GM19328 (cell line): ENCODE measurements around the gene WIZ.

ENCODE experiments used
- ATAC-seq: cut with Tn5 transposase; IDR thresholded peaks from one replicate; pipeline ENCODE4 v1.9.1; 2021; ENCODE audit warnings: mild to moderate bottlenecking, moderate library complexity; ENCODE audit not compliant: unreplicated experiment

Gene WIZ

DNA sequence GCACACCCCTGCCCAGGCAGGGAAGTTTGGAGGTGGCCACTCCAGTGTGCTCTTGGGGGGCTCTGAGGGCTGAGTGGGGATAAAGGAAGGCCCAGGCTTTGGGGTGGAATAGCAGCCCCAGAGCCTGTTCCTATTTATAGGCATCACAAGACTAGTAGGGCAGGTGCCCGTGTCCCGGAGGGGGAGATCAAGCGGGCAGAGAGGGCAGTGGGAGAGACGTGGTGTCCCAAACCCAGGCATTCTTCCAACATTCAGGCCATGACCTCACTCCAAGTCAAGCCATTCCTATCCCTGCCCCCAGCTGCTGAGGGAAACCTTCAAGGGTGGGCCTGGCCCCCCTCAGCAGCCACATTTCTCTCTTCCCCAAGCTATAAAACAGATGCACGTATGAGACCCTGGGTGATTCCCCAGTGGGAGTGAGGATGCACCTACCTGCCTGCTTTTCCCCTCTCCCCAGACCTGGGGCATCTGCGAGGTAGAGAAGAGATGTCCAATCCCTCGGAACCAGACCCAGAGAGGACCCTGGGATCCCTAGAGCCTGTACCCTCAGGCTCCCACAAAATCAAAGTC lies 3.9 kb downstream of the WIZ start:
- ATAC-seq: no peak

DNA sequence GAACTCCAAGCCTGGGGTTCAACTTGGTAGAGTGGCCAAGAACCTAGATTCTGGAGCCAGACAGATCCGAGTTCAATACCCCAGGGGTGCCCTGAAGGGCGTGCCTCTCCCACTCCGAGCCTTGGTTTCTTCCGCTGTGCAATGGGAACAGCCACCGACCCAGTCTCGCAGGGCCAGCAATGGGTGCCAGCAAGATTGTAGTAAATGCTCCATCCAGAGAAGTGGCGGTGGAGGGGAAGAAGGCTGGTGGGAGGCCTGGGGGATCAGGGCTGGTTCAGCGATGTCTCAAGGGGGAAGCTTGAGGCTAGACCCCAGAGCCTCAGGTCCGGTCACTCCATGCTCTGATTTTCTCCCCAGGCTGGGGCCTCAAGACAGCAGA lies 4.5 kb downstream of the WIZ start:
- no peak for ATAC-seq

DNA sequence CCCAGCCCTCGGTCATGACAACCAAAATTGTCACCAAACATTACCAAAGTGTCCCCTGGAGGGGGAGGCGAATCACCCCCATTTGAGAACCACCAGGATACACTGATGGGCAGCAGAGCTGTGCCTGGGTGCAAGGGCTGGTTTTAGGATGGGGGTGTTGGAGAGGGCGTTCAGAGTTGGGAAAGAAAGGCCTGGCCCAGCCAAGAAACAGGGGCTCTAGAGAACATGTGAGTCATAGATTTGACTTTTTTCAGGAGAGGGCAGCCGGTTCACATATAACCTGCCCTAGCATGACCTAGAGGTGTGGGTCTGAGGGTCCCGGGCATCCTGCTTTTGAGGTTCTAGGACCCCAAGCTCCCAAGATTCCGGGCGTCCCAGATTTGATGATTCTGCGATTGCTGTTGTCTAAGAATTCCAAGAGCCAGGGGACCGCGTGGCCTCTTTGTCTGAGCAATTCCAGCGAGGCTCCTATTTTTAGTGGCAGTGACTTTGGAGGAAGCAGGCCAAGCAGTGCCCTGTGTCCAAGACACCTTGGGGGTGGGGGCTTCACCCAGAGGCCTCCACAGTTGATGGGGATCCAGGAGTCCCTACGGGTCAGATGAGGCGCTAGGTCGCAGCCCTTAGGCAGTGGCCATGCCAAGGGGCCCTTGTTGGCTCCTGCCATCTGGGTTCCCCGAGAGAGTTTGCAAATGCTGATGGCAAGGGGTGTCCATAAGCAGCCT lies 5.1 kb downstream of the WIZ start:
- no peak for ATAC-seq

DNA sequence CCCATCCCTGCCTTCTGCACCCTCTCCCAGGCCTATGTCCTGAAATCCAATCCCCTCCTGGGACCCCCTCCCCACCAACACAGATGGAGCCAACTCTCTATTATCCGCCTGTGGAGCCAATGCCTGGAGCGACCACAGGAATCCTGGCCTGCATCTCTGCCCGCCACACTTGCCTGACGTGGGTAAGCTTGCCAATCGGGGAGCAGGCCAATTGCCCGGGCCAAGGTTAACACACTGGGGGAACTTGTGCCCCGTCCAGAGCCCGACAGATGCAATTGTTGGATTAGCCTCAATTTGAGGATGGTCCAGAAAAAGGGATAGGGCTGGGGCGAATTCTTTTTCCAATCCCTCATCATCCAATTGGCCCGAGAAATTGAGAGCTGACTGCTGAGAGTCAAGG lies 5.9 kb downstream of the WIZ start:
- ATAC-seq: no peak

DNA sequence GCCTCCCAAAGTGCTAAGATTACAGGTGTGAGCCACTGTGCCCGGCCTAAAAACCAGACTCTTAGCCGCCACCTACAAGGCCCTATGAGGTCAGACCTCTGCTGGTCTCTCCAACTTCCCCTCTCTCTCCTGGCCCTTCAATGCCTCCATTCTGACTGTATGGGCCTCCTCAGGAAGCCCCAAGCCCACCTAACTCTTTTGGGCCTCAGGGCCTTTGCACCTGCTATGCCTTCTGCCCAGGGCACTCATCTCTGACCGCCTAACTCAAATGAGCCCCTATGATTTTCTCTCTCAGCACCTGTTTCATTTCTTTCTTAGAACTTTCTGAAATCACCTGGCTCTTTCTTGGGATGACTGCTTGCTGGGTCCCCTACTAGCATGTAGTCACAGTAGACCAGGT lies 6.4 kb downstream of the WIZ start:
- ATAC-seq: no peak

DNA sequence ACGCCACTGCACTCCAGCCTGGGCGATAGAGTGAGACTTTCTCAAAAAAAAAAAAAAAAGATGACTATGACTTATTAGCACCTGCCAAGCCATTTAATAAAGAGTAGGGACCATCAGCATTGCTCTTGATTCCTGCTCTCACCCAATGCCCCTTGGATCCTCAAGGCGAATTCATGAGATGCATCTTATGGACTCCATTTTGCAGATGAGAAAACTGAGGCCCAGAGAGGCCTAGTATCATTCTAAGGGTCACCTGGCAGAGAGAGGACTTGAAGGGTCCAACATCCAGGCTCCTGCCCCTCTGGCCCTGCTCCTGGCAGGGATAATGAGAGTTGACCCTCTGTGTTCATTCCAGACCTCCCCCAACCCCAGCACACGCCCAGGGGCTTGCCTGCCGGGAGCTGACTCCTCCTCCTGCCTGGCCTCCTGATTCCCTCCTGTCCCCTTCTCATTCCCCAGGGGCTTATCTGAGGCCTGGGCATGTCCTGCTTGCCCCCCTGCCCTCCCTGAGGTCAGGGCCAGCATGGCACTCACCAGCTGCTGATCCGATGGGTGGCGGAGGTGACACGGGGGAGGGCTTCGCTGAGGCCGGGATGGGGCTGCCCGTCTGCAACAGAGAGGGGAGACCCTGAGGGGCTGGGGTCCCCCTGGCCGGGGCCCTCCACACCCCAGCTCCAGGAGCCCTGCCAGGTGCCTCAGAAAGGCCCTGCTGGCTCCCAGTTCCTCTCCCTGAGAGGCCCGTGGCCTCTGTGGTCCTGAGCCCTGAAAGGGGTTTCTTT lies 7.4 kb downstream of the WIZ start:
- no peak for ATAC-seq

DNA sequence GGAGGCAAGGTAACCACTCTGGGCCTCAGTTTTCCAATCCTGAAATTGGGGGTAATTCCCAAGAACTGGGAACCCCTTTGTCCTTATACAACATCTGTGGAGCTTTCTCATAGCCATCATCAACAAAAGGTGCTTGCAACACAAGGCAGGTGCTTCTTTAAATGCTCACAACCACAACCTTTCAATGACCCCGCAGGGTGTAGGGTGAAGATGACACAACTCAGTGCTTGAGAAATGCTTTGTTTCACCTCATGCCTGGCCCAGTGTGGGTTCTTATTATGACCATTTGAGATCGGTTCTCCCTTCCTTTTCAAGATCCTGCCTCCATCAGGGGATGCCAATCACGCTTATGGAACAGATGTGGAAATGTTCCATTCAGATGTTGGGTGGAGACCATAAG lies 8.4 kb downstream of the WIZ start:
- ATAC-seq: no peak

DNA sequence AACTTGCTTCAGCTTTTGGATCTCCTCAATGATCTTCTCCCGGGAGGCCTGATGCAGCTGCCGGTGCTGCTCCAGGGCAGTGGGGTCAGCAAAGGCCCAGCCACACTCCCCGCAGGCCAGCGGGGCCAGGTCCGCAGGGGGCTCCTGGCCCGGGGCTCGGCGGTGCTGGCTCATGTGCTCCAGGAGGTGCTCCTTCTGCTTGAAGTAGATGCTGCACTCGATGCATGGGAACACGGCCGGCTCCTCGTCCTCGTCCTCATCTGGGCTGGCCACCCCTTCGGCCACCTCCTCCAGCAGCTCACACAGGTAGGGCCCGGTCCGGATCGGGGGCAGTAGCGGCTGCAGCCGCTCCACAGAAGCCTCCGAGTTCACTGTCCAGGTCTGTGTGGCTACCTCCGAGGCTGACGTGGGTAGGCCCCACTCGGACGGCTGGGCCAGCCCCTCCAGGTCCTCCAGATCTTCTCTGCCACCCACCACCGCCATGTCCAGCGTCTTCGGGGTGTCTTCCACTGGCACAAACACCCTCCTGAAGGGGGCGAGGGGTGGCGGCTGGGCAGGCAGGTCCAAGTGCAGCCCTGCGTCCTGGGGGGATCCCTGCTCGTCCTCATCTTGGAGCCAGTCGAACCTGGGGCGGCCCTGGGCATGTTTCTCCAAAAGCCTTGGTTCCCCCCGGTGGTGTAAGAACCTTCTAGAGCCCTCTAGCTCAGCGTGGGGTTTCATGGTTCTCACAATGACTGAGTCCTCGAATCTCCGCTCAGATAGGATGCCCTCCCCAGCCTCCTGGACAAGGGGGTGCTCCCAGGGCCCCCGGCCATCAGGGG lies 9.7 kb downstream of the WIZ start:
- no peak for ATAC-seq

DNA sequence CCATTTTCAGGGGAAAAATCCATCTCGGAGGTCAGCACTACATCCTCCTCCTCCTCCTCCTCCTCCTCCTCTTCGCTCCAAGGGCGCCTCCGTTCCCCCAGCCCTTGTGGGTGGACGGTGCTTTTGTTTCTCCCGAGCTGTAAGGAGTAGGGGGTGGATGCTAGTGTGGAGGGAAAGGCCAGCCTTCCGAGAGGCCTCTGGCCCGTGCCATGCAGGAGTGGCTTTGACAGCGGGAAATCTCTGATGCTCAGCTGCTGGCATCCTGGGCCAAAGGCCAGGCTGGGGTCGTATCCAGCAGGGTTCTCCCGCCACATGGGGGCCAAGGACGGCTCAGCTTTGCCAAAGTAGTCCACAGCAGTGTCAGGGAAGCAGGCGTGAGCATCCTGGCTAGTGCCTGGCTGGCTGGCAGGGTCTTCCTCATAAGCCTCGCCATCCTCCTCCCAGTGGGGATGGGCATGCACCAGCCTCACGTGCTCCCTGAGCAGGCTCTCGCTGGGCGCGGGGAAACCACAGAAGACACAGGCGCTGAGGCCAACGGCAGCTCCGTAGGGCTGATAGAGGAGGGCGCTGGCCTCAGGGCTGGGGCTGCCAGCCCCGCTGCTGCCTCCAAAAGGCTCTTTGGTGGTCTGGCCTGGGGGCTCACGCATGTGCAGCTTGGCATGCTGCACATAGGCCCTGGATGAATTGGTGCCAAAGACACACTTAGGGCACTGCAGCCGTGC lies 10.5 kb downstream of the WIZ start:
- no peak for ATAC-seq

DNA sequence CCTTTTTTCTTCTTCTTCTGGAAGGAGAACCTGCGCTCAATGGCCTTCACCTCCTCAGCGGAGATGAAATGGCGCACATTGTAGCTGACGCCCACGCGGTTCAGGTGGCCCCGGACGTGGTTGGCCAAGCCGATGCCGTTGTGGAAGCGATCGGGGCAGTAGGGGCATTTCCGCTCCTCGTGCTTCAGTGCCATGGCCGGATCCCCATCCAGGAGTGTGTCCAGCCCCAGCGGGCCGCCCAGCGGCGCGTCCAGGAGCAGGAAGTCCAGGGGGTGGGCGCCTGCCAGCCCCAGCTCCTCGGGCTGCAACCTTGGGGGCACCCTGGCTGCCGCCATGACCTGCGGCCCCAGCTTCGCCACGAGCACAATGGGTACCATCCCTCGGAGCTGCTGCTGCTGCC lies 11.2 kb downstream of the WIZ start:
- ATAC-seq: no peak

DNA sequence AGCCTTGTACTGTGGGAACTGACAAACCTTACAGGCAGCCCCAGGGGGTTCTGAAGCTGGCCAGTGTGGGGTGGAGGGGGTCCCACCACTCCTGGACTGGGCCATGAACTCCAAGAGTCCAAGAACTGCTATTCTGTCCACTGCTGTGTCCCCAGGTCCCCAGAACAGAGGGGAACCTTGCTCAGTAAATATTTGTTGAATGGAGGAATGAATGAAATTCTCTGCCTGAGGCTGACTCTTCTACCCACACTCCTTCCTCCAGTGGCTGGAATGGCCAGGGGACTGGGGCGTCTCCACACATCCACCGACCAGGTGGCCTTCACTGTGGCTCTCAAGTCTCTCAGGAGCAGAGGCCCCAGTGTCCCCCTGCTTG lies 11.6 kb downstream of the WIZ start:
- no peak for ATAC-seq

DNA sequence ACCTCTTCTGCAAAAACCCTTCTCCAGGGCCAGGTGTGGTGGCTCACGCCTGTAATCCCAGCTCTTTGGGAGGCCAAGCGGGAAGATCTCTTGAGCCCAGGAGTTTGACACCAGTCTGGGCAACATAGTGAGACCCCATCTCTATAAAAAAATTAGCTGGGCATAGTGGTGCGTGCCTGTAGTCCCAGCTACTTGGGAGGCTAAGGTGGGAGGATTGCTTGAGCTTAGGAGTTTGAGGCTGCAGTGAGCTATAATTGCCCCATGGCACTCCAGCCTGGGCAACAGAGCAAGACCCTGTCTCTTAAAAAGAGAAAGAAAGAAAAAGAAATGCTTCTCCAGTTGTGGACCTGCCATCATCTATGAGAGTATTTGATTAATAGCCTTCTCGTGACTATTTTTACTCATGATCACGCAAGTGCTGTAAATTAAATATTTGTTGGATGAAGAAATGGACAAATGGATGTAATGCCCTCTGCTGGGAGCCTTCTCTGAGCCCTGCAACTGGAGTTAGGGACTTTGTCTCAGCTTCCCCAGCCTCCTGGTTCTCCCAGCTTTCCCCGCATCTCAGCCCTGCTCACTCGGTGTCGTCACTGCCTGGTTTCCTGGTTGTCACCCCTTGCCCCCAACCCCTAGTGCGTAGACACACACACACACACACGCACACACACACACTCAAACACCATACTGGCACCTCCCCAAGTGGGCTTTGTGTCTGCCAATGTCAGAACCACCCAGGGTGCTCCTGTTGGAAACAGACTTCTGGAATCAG lies 12.2 kb downstream of the WIZ start:
- no peak for ATAC-seq

DNA sequence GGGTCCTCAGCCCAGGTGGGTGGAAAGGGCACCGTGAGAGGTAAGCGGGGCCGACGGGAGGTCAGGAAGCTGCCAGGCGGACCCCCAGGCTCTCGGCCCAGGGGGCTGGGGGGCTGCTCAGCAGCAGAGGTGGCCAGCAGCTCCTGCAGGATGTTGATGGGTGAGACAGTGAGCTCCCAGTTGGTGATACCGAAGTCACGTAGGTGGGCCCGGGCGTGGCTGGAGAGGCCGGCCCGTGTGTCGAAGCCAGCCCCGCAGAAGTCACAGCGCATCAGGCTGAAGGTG lies 13.0 kb downstream of the WIZ start:
- ATAC-seq: no peak

DNA sequence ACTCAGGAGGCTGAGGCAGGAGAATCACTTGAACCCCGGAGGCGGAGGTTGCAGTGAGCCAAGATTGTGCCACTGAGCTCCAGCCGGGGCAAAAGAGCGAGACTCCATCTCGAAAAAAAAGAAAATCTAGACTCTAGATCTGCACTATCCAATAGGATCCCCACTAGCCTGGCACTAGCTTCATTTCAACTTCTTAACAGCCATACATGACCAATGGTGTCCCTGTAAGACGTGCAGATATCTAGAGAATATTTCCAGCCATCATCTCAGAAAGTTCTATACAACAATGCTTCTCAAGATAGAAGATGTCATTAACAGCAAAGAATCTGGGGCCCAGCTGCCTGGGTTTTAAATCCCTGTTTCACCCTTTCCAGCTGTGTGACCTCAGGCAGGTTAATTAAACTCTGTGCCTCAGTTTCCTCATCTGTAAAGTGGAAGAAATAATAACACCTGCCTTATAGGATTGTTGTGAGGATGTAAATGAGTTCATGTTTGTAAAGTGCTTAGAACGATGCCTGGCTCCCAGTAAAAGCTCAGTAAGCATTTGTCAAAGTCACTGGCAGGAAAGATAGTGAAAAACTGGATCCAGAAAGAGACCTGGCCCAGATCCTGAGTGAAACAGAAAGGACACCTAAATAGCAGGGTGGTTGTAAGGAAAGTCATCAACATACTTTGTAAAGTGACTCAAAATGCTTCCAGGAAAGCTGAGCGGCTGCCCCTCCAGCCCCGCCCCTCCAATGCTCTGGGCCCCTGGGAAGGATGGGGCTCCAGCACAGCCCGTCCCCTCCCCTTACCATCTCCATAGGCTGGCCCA lies 13.5 kb downstream of the WIZ start:
- no peak for ATAC-seq

DNA sequence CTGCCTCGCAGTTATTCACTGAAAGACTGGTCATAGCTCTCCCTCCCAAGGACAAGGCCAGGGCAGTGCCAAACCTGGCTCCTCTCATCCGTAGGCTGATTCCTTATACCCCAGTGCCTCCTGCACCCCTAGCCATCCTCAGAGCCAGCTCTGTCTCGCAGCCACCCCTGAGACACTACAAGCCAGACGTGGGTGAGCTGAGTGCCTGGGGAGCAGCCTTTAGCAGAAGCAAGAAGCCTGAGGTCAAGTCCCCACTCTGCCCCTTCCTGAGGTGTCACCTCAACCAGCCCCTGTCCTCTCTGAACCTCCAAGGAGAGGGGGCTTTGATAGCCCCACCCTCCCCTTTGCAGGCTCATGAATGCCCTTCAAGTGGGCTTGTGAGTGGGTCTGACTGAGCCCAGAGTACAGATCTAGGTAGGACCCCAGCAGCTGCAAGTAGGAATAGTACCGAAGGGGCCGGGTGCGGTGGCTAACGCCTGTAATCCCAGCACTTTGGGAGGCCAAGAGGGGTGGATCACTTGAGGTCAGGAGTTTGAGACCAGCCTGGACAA lies 16.2 kb downstream of the WIZ start:
- no peak for ATAC-seq

DNA sequence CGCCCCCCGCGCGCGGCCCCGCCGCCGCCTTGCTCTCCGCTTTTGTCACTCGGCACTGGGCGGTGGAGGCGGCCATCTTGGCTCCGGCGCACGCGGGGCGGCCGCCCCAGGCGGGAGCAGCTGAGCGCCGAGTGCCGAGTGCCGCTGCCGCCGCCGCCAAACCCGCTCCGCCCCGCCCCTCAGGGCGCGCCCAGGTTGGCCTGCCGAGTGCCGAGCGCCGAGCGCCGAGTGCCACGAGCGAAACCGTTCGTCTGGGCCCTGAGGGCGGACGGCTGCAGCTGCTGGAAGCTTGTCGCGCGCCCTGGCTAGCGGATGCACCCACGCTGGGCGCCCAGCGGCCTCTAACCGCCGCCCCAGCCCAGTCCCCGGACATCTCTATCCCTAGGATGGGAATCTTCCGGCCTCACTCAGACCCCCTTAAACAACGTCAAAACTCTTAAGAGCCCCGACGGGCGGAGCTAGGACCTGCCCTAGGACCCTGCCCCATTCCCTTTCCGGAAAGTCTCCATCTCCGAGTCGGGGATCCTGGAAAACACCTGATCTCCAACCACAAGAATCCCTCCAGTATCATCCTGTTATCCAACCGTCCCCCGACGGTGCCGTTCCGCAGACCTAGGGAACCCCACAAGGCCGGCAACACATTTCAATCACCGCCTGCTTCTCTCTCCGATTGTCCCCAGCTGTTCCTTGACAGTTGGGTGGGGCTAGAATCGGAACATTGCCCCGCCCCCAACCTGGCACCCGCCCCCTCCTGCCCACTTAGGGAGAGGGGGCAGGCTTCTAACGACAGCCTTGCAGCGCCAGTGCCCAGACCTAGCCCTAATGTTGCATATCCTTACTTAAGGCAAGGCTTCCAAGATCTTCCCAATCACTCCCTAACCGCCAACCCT lies 16.9 kb downstream of the WIZ start:
- ATAC-seq: peak; percentile 64

DNA sequence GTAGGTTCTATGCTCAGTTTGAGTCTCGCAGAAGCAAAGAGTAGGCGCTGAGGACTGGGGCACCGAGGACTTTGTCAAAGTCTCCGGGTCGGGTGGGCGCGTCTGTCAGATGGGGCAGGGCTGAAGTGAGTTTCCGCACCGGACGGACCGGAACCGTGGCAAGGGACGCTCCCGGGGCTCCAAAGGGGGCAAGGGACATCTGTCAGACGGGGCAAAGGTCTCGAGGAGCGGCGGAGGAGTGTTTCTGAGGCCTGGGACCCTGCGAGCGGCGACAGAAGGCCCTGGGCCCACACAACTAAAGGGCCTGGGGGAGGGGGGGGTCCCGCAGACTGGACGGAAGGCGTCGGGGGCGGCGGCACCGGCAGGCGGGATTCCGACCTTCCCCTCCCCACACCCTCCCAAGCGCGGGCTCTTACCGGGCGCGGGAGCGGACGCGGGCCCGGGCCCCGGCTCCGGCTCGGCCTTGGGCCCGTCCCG lies 17.7 kb downstream of the WIZ start:
- ATAC-seq: no peak

DNA sequence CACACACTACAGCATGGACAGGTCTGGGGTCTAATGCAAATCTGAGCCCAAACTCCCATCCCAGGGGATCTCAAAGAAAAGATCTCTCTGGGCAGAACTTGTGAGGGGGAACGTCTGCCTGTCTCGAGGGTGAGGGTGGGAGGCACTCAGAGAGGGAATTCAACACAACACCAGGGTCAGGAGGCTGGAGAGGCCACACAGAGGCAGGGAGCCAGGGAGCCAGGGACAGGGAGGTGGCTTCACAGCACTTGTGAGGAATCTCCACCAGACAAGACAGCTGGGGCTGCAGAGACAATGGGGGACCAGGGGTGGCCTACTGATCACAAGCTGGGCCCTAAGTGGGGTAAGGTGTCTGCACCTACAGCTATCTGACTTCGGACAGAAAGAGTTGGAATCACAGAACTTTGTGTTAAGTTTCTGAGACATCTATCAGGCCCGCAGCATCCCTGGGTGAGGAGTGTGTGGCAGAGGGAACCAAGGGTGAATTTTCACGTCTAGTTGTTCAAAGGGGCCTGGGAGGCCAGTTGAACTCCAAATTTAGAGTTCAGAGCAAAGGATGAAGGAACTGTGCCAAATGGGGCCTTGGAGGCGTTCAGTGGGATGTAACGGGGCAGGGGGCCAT lies 18.2 kb downstream of the WIZ start:
- no peak for ATAC-seq
